Measurements from ENCODE around the gene CCR5. TPM values are rescaled to one million over a fixed set of nuclear protein-coding genes. Genes with fewer than 3 reads are reported as not detected.
"Not testable (repeated sequence)": the region's sequence is repeated elsewhere in the genome, so short reads cannot be mapped to it uniquely, and the experiment has no call there.

The CCR5 gene
- total RNA-seq: 0.13 TPM
- under 1 TPM; 0.29 to 0.52 (median 0.39) TPM for polyA plus RNA-seq (ENCODE audit: insufficient read depth in 1 of 8, insufficient read length in 8 of 8, low replicate concordance in 1 of 8)
- long read RNA-seq, donor 1: 0 reads
- long read RNA-seq, donor 2: 0 reads
- long read RNA-seq, donor 3, partial matches to known transcripts: 0 of 1 reads
- long read RNA-seq, donor 3, other reads (novel, unspliced or antisense): 0 of 1 reads
- long read RNA-seq, donor 4: 0 reads
- long read RNA-seq, donor 5, partial matches to known transcripts: 0 of 1 reads
- long read RNA-seq, donor 5, other reads (novel, unspliced or antisense): 0 of 1 reads
- long read RNA-seq, donor 6: 0 reads
- long read RNA-seq, donor 7: 0 reads
- long read RNA-seq, donor 8, partial matches to known transcripts: 0 of 1 reads
- long read RNA-seq, donor 8, other reads (novel, unspliced or antisense): 0 of 1 reads
- long read RNA-seq, donor 9, partial matches to known transcripts: 0 of 1 reads
- long read RNA-seq, donor 9, other reads (novel, unspliced or antisense): 0 of 1 reads
- long read RNA-seq, donor 10: 0 reads
- long read RNA-seq, donor 11: 0 reads

DNA sequence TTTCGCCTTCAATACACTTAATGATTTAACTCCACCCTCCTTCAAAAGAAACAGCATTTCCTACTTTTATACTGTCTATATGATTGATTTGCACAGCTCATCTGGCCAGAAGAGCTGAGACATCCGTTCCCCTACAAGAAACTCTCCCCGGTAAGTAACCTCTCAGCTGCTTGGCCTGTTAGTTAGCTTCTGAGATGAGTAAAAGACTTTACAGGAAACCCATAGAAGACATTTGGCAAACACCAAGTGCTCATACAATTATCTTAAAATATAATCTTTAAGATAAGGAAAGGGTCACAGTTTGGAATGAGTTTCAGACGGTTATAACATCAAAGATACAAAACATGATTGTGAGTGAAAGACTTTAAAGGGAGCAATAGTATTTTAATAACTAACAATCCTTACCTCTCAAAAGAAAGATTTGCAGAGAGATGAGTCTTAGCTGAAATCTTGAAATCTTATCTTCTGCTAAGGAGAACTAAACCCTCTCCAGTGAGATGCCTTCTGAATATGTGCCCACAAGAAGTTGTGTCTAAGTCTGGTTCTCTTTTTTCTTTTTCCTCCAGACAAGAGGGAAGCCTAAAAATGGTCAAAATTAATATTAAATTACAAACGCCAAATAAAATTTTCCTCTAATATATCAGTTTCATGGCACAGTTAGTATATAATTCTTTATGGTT is at the start of gene CCR5:
CCR5 (plus strand) TSS at position 108 of the 680 bp plus-strand sequence. CDS start 1,957 bp downstream, outside the sequence.
- DNase-seq: no peak
- H3K4me1 ChIP-seq (ENCODE audit: control insufficient read depth, insufficient read depth, low read length): no peaks in the 10 kb centered on the region

GRCh38 chr3:46321461-46322104 is 49.2 kb upstream of the CCR5 start:
- Histone ChIP-seq H3K4me3 (ENCODE audit: low read length) (no peak overlapping the region), H3K4me1 (ENCODE audit: control insufficient read depth, insufficient read depth, low read length) (no peaks in the 10 kb centered on the region), H3K36me3 (ENCODE audit: control insufficient read depth, insufficient read depth, low read length) (no peaks in the 10 kb centered on the region), H3K27ac (ENCODE audit: low read length) (no peak overlapping the region), H3K27me3 (ENCODE audit: control insufficient read depth, insufficient read depth, low read length) (peaks cover 3% of the 10 kb centered on the region), H3K9me3 (replicated peaks; ENCODE audit: control insufficient read depth, low read depth, low read length) (no peaks in the 10 kb centered on the region)
- no CpG with 5 or more reads among the region's 1 CpG for WGBS (ENCODE audit: insufficient coverage)
- peak; percentile 46 for DNase-seq

More for the DNA sequence above, at the start of gene CCR5:
- peaks cover 17% of the 10 kb centered on the region for H3K27me3 ChIP-seq (ENCODE audit: control insufficient read depth, insufficient read depth, low read length)
- H3K27ac ChIP-seq (ENCODE audit: low read length): peak within 1 kb of the TSS; percentile 42
- H3K4me3 ChIP-seq (ENCODE audit: low read length): peak within 1 kb of the TSS; percentile 15
- WGBS (ENCODE audit: insufficient coverage): 80% methylated on average over 1 of the region's 5 CpGs
- H3K9me3 ChIP-seq (replicated peaks; ENCODE audit: control insufficient read depth, low read depth, low read length): no peaks in the 10 kb centered on the region
- no peaks in the 10 kb centered on the region for H3K36me3 ChIP-seq (ENCODE audit: control insufficient read depth, insufficient read depth, low read length)

- H3K27me3 ChIP-seq (ENCODE audit: control insufficient read depth, insufficient read depth, low read length): peaks cover 3% of the 10 kb centered on the region
- H3K4me3 ChIP-seq (ENCODE audit: low read length): no peak overlapping the region
- H3K4me1 ChIP-seq (ENCODE audit: control insufficient read depth, insufficient read depth, low read length): no peaks in the 10 kb centered on the region
- no peak overlapping the region for H3K27ac ChIP-seq (ENCODE audit: low read length)
- WGBS (ENCODE audit: insufficient coverage): no CpG with 5 or more reads among the region's 2 CpGs
- DNase-seq: no peak
- no peaks in the 10 kb centered on the region for H3K36me3 ChIP-seq (ENCODE audit: control insufficient read depth, insufficient read depth, low read length)
- H3K9me3 ChIP-seq (replicated peaks; ENCODE audit: control insufficient read depth, low read depth, low read length): no peaks in the 10 kb centered on the region
Observed at GRCh38 chr3:46324036-46324435, 46.7 kb upstream of the CCR5 start.

DNA sequence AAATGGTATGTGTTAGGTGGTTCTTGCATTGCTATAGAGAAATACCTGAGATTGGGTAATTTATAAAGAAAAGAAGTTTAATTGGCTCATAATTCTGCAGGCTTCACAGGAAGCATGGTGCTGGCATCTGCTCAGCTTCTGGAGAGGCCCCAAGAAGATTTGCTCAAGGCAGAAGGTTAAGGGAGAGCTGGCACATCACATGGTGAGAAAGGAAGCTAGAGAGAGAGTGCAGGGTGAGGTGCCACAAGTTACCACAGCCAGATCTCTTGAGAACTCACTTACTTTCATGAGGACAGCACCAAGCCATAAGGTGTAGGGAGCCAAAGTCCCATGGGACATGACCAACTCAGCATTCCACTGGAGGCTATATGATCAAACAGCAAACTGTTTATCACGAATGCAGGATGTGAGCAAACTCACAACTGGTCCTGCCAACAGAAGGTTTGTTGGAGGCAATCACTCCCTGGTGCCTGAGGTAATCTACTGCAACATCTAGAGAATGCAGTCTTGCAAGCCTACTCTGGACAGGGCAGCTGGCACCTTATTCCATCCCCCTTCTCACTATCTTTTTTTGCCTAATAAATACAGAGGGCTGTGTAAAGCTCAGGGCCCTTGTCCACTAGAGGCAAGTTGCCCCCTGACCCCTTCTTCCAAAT is 45.0 kb upstream of the CCR5 start:
- WGBS (ENCODE audit: insufficient coverage): no CpG with 5 or more reads among the region's 1 CpG
- Histone ChIP-seq H3K4me1 (ENCODE audit: control insufficient read depth, insufficient read depth, low read length) (no peaks in the 10 kb centered on the region), H3K36me3 (ENCODE audit: control insufficient read depth, insufficient read depth, low read length) (no peaks in the 10 kb centered on the region), H3K9me3 (replicated peaks; ENCODE audit: control insufficient read depth, low read depth, low read length) (no peaks in the 10 kb centered on the region), H3K27me3 (ENCODE audit: control insufficient read depth, insufficient read depth, low read length) (peaks cover 3% of the 10 kb centered on the region), H3K4me3 (ENCODE audit: low read length) (no peak overlapping the region), H3K27ac (ENCODE audit: low read length) (no peak overlapping the region)
- no peak for DNase-seq

- not testable (repeated sequence) for H3K4me1 ChIP-seq (ENCODE audit: control insufficient read depth, insufficient read depth, low read length); H3K27ac ChIP-seq (ENCODE audit: low read length); H3K9me3 ChIP-seq (replicated peaks; ENCODE audit: control insufficient read depth, low read depth, low read length); H3K27me3 ChIP-seq (ENCODE audit: control insufficient read depth, insufficient read depth, low read length); DNase-seq; H3K4me3 ChIP-seq (ENCODE audit: low read length); H3K36me3 ChIP-seq (ENCODE audit: control insufficient read depth, insufficient read depth, low read length)
- WGBS (ENCODE audit: insufficient coverage): 81% methylated on average over 3 of the region's 3 CpGs
Observed at GRCh38 chr3:46330676-46331075, 40.1 kb upstream of the CCR5 start.

- H3K27ac ChIP-seq (ENCODE audit: low read length): no peak overlapping the region
- no peaks in the 10 kb centered on the region for H3K27me3 ChIP-seq (ENCODE audit: control insufficient read depth, insufficient read depth, low read length)
- no peak for DNase-seq
- no peaks in the 10 kb centered on the region for H3K36me3 ChIP-seq (ENCODE audit: control insufficient read depth, insufficient read depth, low read length)
- no peak overlapping the region for H3K4me3 ChIP-seq (ENCODE audit: low read length)
- no peaks in the 10 kb centered on the region for H3K4me1 ChIP-seq (ENCODE audit: control insufficient read depth, insufficient read depth, low read length)
- WGBS (ENCODE audit: insufficient coverage): no CpG with 5 or more reads among the region's 4 CpGs
- no peaks in the 10 kb centered on the region for H3K9me3 ChIP-seq (replicated peaks; ENCODE audit: control insufficient read depth, low read depth, low read length)
Observed at GRCh38 chr3:46334741-46335478, 35.8 kb upstream of the CCR5 start.

- no peaks in the 10 kb centered on the region for H3K36me3 ChIP-seq (ENCODE audit: control insufficient read depth, insufficient read depth, low read length)
- no peak overlapping the region for H3K4me3 ChIP-seq (ENCODE audit: low read length)
- no peaks in the 10 kb centered on the region for H3K27me3 ChIP-seq (ENCODE audit: control insufficient read depth, insufficient read depth, low read length)
- H3K27ac ChIP-seq (ENCODE audit: low read length): no peak overlapping the region
- H3K4me1 ChIP-seq (ENCODE audit: control insufficient read depth, insufficient read depth, low read length): no peaks in the 10 kb centered on the region
- no CpG with 5 or more reads among the region's 3 CpGs for WGBS (ENCODE audit: insufficient coverage)
- DNase-seq: no peak
- no peaks in the 10 kb centered on the region for H3K9me3 ChIP-seq (replicated peaks; ENCODE audit: control insufficient read depth, low read depth, low read length)
Observed at GRCh38 chr3:46335541-46335940, 35.2 kb upstream of the CCR5 start.

DNA sequence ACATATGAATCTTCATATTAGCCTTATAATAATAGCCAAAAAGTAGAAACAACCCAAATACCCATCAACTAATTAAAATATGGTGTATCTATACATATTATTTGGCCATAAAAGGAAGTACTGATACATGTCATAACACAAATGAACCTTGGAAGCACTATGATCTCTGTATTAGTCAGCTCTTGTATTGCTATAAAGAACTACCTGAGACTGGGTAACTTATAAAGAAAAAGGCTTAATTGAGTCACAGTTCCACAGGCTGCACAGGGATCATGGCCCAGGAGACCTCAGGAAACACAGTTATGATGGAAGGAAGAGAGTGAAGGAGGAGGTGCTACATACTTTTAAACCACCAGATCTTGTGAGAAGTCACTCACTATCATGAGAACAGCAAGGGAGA is 32.8 kb upstream of the CCR5 start:
- H3K9me3 ChIP-seq (replicated peaks; ENCODE audit: control insufficient read depth, low read depth, low read length): no peaks in the 10 kb centered on the region
- no peak overlapping the region for H3K27ac ChIP-seq (ENCODE audit: low read length)
- H3K4me3 ChIP-seq (ENCODE audit: low read length): no peak overlapping the region
- no peaks in the 10 kb centered on the region for H3K4me1 ChIP-seq (ENCODE audit: control insufficient read depth, insufficient read depth, low read length)
- no peaks in the 10 kb centered on the region for H3K36me3 ChIP-seq (ENCODE audit: control insufficient read depth, insufficient read depth, low read length)
- DNase-seq: no peak
- H3K27me3 ChIP-seq (ENCODE audit: control insufficient read depth, insufficient read depth, low read length): no peaks in the 10 kb centered on the region

GRCh38 chr3:46338840-46339239 is 31.9 kb upstream of the CCR5 start:
- WGBS (ENCODE audit: insufficient coverage): no CpG with 5 or more reads among the region's 1 CpG
- DNase-seq: no peak
- H3K4me1 ChIP-seq (ENCODE audit: control insufficient read depth, insufficient read depth, low read length): no peaks in the 10 kb centered on the region
- H3K4me3 ChIP-seq (ENCODE audit: low read length): no peak overlapping the region
- no peaks in the 10 kb centered on the region for H3K36me3 ChIP-seq (ENCODE audit: control insufficient read depth, insufficient read depth, low read length)
- H3K27ac ChIP-seq (ENCODE audit: low read length): no peak overlapping the region
- H3K27me3 ChIP-seq (ENCODE audit: control insufficient read depth, insufficient read depth, low read length): no peaks in the 10 kb centered on the region
- H3K9me3 ChIP-seq (replicated peaks; ENCODE audit: control insufficient read depth, low read depth, low read length): no peaks in the 10 kb centered on the region

All from muscle of leg (tissue), 16 donors.